ENCODE results near the gene GNG12. TPM values are rescaled to one million over a fixed set of nuclear protein-coding genes. Genes with fewer than 3 reads are reported as not detected.

Gene GNG12
- polyA plus RNA-seq, 3 donors = 0.03 TPM; not detected in 2

GRCh38 chr1:67704351-67704750 lies 128.9 kb downstream of the GNG12 start:
- no CpG with 5 or more reads among the region's 3 CpGs for WGBS (ENCODE audit: insufficient coverage)
- TF ChIP-seq CTCF (IDR thresholded peaks at IDR 0.05) = no peak
- H3K4me1 ChIP-seq (ENCODE audit: control insufficient read depth in 1 of 2, insufficient read depth in 2 of 2, low read length in 2 of 2) = no peaks in the 10 kb centered on the region
- no peaks in the 10 kb centered on the region for H3K36me3 ChIP-seq (replicated peaks in 1 of 2; ENCODE audit: control insufficient read depth in 1 of 2, insufficient read depth in 2 of 2, low read length in 2 of 2)
- no peaks in the 10 kb centered on the region for H3K9me3 ChIP-seq (replicated peaks in 1 of 2; ENCODE audit: control insufficient read depth in 1 of 2, insufficient read depth in 1 of 2, low read length in 2 of 2)
- no peaks in the 10 kb centered on the region for H3K79me2 ChIP-seq (ENCODE audit: insufficient read depth, low read length)
- no peaks in the 10 kb centered on the region for H3K9me3 Mint-ChIP-seq
- H3K36me3 Mint-ChIP-seq = no peaks in the 10 kb centered on the region
- H2AFZ ChIP-seq (ENCODE audit: insufficient read depth, low read depth, low read length, poor library complexity, severe bottlenecking) = no peak overlapping the region
- DNase-seq = no peak
- H3K27ac Mint-ChIP-seq = no peak overlapping the region
- no peak overlapping the region for H3K4me2 ChIP-seq (replicated peaks; ENCODE audit: extremely low read depth, low read length, poor library complexity, severe bottlenecking)
- no peaks in the 10 kb centered on the region for H3K4me1 Mint-ChIP-seq
- no peak overlapping the region for H3K4me3 ChIP-seq (replicated peaks in 1 of 3; ENCODE audit: low read depth in 2 of 3, low read length in 3 of 3)
- intact Hi-C loops (cut with micrococcal nuclease) = no loop called here
- no peak overlapping the region for H3K4me3 Mint-ChIP-seq
- H4K20me1 ChIP-seq (ENCODE audit: insufficient read depth, low read length) = no peaks in the 10 kb centered on the region
- no peaks in the 10 kb centered on the region for H3K27me3 Mint-ChIP-seq (ENCODE audit: low read depth in 3 of 3)
- H3K9ac ChIP-seq (ENCODE audit: insufficient read depth, low read length, poor library complexity, severe bottlenecking) = no peak overlapping the region
- H3K27me3 ChIP-seq (ENCODE audit: control insufficient read depth in 2 of 2, insufficient read depth in 2 of 2, low read length in 2 of 2) = no peaks in the 10 kb centered on the region
- H3K27ac ChIP-seq (ENCODE audit: low read depth in 1 of 2, low read length in 2 of 2) = no peak overlapping the region

- no peaks in the 10 kb centered on the region for H4K20me1 ChIP-seq (ENCODE audit: insufficient read depth, low read length)
- no peak overlapping the region for H3K9ac ChIP-seq (ENCODE audit: insufficient read depth, low read length, poor library complexity, severe bottlenecking)
- no peak overlapping the region for H2AFZ ChIP-seq (ENCODE audit: insufficient read depth, low read depth, low read length, poor library complexity, severe bottlenecking)
- H3K36me3 Mint-ChIP-seq = no peaks in the 10 kb centered on the region
- no peaks in the 10 kb centered on the region for H3K79me2 ChIP-seq (ENCODE audit: insufficient read depth, low read length)
- no peak overlapping the region for H3K4me3 Mint-ChIP-seq
- no peak overlapping the region for H3K27ac ChIP-seq (ENCODE audit: low read depth in 1 of 2, low read length in 2 of 2)
- no peak overlapping the region for H3K4me2 ChIP-seq (replicated peaks; ENCODE audit: extremely low read depth, low read length, poor library complexity, severe bottlenecking)
- TF ChIP-seq CTCF (IDR thresholded peaks at IDR 0.05) = no peak
- no CpG with 5 or more reads among the region's 2 CpGs for WGBS (ENCODE audit: insufficient coverage)
- no peaks in the 10 kb centered on the region for H3K4me1 ChIP-seq (ENCODE audit: control insufficient read depth in 1 of 2, insufficient read depth in 2 of 2, low read length in 2 of 2)
- no peaks in the 10 kb centered on the region for H3K9me3 ChIP-seq (replicated peaks in 1 of 2; ENCODE audit: control insufficient read depth in 1 of 2, insufficient read depth in 1 of 2, low read length in 2 of 2)
- H3K9me3 Mint-ChIP-seq = peaks cover 0 to 3% (median 0%) of the 10 kb centered on the region in 7 donors
- DNase-seq = no peak
- H3K4me1 Mint-ChIP-seq = no peaks in the 10 kb centered on the region
- no peaks in the 10 kb centered on the region for H3K27me3 ChIP-seq (ENCODE audit: control insufficient read depth in 2 of 2, insufficient read depth in 2 of 2, low read length in 2 of 2)
- no peaks in the 10 kb centered on the region for H3K27me3 Mint-ChIP-seq (ENCODE audit: low read depth in 3 of 3)
- H3K27ac Mint-ChIP-seq = no peak overlapping the region
- no peak overlapping the region for H3K4me3 ChIP-seq (replicated peaks in 1 of 3; ENCODE audit: low read depth in 2 of 3, low read length in 3 of 3)
- H3K36me3 ChIP-seq (replicated peaks in 1 of 2; ENCODE audit: control insufficient read depth in 1 of 2, insufficient read depth in 2 of 2, low read length in 2 of 2) = no peaks in the 10 kb centered on the region
- intact Hi-C loops (cut with micrococcal nuclease) = no loop called here
These were observed 131.4 kb downstream of the GNG12 start for GRCh38 chr1:67701876-67702275.

All from CD14-positive monocyte (primary cell).